ENCODE measurements around the gene SPAG16.

GRCh38 chr2:214051585-214051984, 767.3 kb downstream of the SPAG16 start:
- TF ChIP-seq EZH2phosphoT487 (IDR thresholded peaks at IDR 0.05; ENCODE audit: insufficient read depth, low read depth) = no peak
- TF ChIP-seq EZH2 (IDR thresholded peaks at IDR 0.05; ENCODE audit: insufficient read depth, poor library complexity, severe bottlenecking) = no peak

All from GM23248 (cell line).